Muscle layer of colon (tissue), 2 donors: ENCODE results near the gene CD28.

Source experiments
- H3K27ac ChIP-seq: one replicate; pipeline ENCODE4 v1.7.0; 2013; ENCODE audit warnings: low read depth, mild to moderate bottlenecking, low read length, moderate library complexity
- H3K27me3 ChIP-seq, 2 donors: one replicate each; pipeline ENCODE4 v1.7.0; 2013; ENCODE audit warnings: low read length in 2 of 2, mild to moderate bottlenecking in 2 of 2; ENCODE audit not compliant: insufficient read depth in 2 of 2, control insufficient read depth in 1 of 2
- H3K36me3 ChIP-seq: one replicate; pipeline ENCODE4 v1.7.0; 2013; ENCODE audit warnings: mild to moderate bottlenecking, low read length; ENCODE audit not compliant: insufficient read depth
- H3K4me1 ChIP-seq: one replicate; pipeline ENCODE4 v1.7.0; 2013; ENCODE audit warnings: mild to moderate bottlenecking, low read length; ENCODE audit not compliant: insufficient read depth
- H3K4me3 ChIP-seq, 2 donors: one replicate each; pipeline ENCODE4 v1.7.0; 2013; ENCODE audit warnings: low read length in 2 of 2, low read depth in 1 of 2, mild to moderate bottlenecking in 1 of 2, moderate library complexity in 1 of 2
- H3K9ac ChIP-seq: one replicate; pipeline ENCODE4 v1.7.0; 2013; ENCODE audit warnings: low read length
- H3K9me3 ChIP-seq: one replicate; pipeline ENCODE4 v1.7.0; 2013; ENCODE audit warnings: mild to moderate bottlenecking, low read length
- donor health status: abdominal sarcoma.
- donor health status: Adenocarcinoma of cecum.

The CD28 gene

GRCh38 chr2:203704430-203704829 lies 2.0 kb upstream of the CD28 start:
- Histone ChIP-seq H3K27ac (no peak overlapping the region), H3K4me3 (no peak overlapping the region), H3K36me3 (no peaks in the 10 kb centered on the region), H3K9me3 (no peaks in the 10 kb centered on the region), H3K27me3 (no peaks in the 10 kb centered on the region), H3K4me1 (no peaks in the 10 kb centered on the region), H3K9ac (no peak overlapping the region)

GRCh38 chr2:203705178-203705577 lies 1.3 kb upstream of the CD28 start:
- Histone ChIP-seq H3K27me3 (no peaks in the 10 kb centered on the region), H3K4me3 (no peak overlapping the region), H3K36me3 (no peaks in the 10 kb centered on the region), H3K4me1 (no peaks in the 10 kb centered on the region), H3K9ac (no peak overlapping the region), H3K27ac (no peak overlapping the region), H3K9me3 (no peaks in the 10 kb centered on the region)

- Histone ChIP-seq H3K4me1 (no peaks in the 10 kb centered on the region), H3K27me3 (no peaks in the 10 kb centered on the region), H3K36me3 (no peaks in the 10 kb centered on the region), H3K4me3 (no peak overlapping the region), H3K27ac (no peak overlapping the region), H3K9ac (no peak overlapping the region), H3K9me3 (no peaks in the 10 kb centered on the region)
Observed at GRCh38 chr2:203707530-203707929, 1.1 kb downstream of the CD28 start.

- Histone ChIP-seq H3K27me3 (no peaks in the 10 kb centered on the region), H3K9ac (no peak overlapping the region), H3K27ac (no peak overlapping the region), H3K36me3 (no peaks in the 10 kb centered on the region), H3K4me1 (no peaks in the 10 kb centered on the region), H3K4me3 (no peak overlapping the region), H3K9me3 (no peaks in the 10 kb centered on the region)
Observed at GRCh38 chr2:203708846-203709396, 2.5 kb downstream of the CD28 start.

- Histone ChIP-seq H3K4me1 (no peaks in the 10 kb centered on the region), H3K4me3 (no peak overlapping the region), H3K27me3 (no peaks in the 10 kb centered on the region), H3K27ac (no peak overlapping the region), H3K9ac (no peak overlapping the region), H3K9me3 (no peaks in the 10 kb centered on the region), H3K36me3 (no peaks in the 10 kb centered on the region)
Observed at GRCh38 chr2:203709416-203710040, 3.1 kb downstream of the CD28 start.

GRCh38 chr2:203710226-203710625 lies 3.8 kb downstream of the CD28 start:
- Histone ChIP-seq H3K36me3 (no peaks in the 10 kb centered on the region), H3K4me1 (no peaks in the 10 kb centered on the region), H3K4me3 (no peak overlapping the region), H3K27ac (no peak overlapping the region), H3K27me3 (no peaks in the 10 kb centered on the region), H3K9ac (no peak overlapping the region), H3K9me3 (no peaks in the 10 kb centered on the region)

GRCh38 chr2:203710952-203711351 lies 4.5 kb downstream of the CD28 start:
- Histone ChIP-seq H3K9me3 (no peaks in the 10 kb centered on the region), H3K9ac (no peak overlapping the region), H3K27ac (no peak overlapping the region), H3K27me3 (no peaks in the 10 kb centered on the region), H3K4me3 (no peak overlapping the region), H3K4me1 (no peaks in the 10 kb centered on the region), H3K36me3 (no peaks in the 10 kb centered on the region)

- Histone ChIP-seq H3K27me3 (no peaks in the 10 kb centered on the region), H3K36me3 (no peaks in the 10 kb centered on the region), H3K9me3 (no peaks in the 10 kb centered on the region), H3K4me1 (no peaks in the 10 kb centered on the region), H3K9ac (no peak overlapping the region), H3K27ac (no peak overlapping the region), H3K4me3 (no peak overlapping the region)
Observed at GRCh38 chr2:203711399-203711798, 5.0 kb downstream of the CD28 start.

- Histone ChIP-seq H3K27me3 (no peaks in the 10 kb centered on the region), H3K9me3 (no peaks in the 10 kb centered on the region), H3K4me3 (no peak overlapping the region), H3K36me3 (no peaks in the 10 kb centered on the region), H3K4me1 (no peaks in the 10 kb centered on the region), H3K27ac (no peak overlapping the region), H3K9ac (no peak overlapping the region)
Observed at GRCh38 chr2:203713381-203713780, 6.9 kb downstream of the CD28 start.

- Histone ChIP-seq H3K27me3 (no peaks in the 10 kb centered on the region), H3K4me3 (no peak overlapping the region), H3K4me1 (no peaks in the 10 kb centered on the region), H3K27ac (no peak overlapping the region), H3K9me3 (no peaks in the 10 kb centered on the region), H3K36me3 (no peaks in the 10 kb centered on the region), H3K9ac (no peak overlapping the region)
Observed at GRCh38 chr2:203714112-203714511, 7.7 kb downstream of the CD28 start.

GRCh38 chr2:203715744-203716143 lies 9.3 kb downstream of the CD28 start:
- Histone ChIP-seq H3K9me3 (no peaks in the 10 kb centered on the region), H3K4me1 (no peaks in the 10 kb centered on the region), H3K27me3 (no peaks in the 10 kb centered on the region), H3K9ac (no peak overlapping the region), H3K36me3 (no peaks in the 10 kb centered on the region), H3K4me3 (no peak overlapping the region), H3K27ac (no peak overlapping the region)

GRCh38 chr2:203718087-203718486 lies 11.6 kb downstream of the CD28 start:
- Histone ChIP-seq H3K9me3 (no peaks in the 10 kb centered on the region), H3K4me3 (no peak overlapping the region), H3K4me1 (no peaks in the 10 kb centered on the region), H3K27ac (no peak overlapping the region), H3K9ac (no peak overlapping the region), H3K27me3 (no peaks in the 10 kb centered on the region), H3K36me3 (no peaks in the 10 kb centered on the region)
